Liver (tissue), 9 donors: ENCODE measurements around the gene LEF1. TPM values are rescaled to one million over a fixed set of nuclear protein-coding genes. Genes with fewer than 3 reads are reported as not detected.

Experiments used
- DNase-seq: peaks from one replicate; pipeline ENCODE4 v3.0.0-alpha.2; 2017; ENCODE audit warnings: low spot score
- H3K27ac ChIP-seq, 2 donors: one replicate each; pipeline ENCODE4 v1.7.0; 2013; ENCODE audit warnings: inconsistent platforms in 2 of 2, low read length in 2 of 2, control low read depth in 1 of 2, low read depth in 1 of 2, mild to moderate bottlenecking in 1 of 2
- H3K27me3 ChIP-seq, 4 donors: one replicate each; pipeline versions ENCODE4 v1.6.1 to v1.7.0; 2013; ENCODE audit warnings: low read length in 3 of 4, inconsistent platforms in 1 of 4, mild to moderate bottlenecking in 1 of 4, moderate library complexity in 1 of 4; ENCODE audit not compliant: control insufficient read depth in 4 of 4, insufficient read depth in 4 of 4
- H3K36me3 ChIP-seq, 4 donors: one replicate each; pipeline versions ENCODE4 v1.6.1 to v1.7.0; 2013; ENCODE audit warnings: low read length in 3 of 4, mild to moderate bottlenecking in 3 of 4, low read depth in 1 of 4, moderate library complexity in 1 of 4; ENCODE audit not compliant: control insufficient read depth in 4 of 4, insufficient read depth in 3 of 4
- H3K4me1 ChIP-seq, 4 donors: one replicate each; pipeline versions ENCODE4 v1.6.1 to v1.7.0; 2013; ENCODE audit warnings: low read length in 3 of 4, mild to moderate bottlenecking in 3 of 4, moderate library complexity in 1 of 4; ENCODE audit not compliant: control insufficient read depth in 4 of 4, insufficient read depth in 4 of 4
- H3K4me3 ChIP-seq, 3 donors: one replicate each; pipeline versions ENCODE4 v1.6.1 to v1.7.0; 2013; ENCODE audit warnings: low read length in 3 of 3, control low read depth in 1 of 3, low read depth in 1 of 3, mild to moderate bottlenecking in 1 of 3
- H3K9ac ChIP-seq, 2 donors: one replicate each; pipeline ENCODE4 v1.7.0; 2013; ENCODE audit warnings: low read length in 2 of 2, mild to moderate bottlenecking in 2 of 2, moderate library complexity in 2 of 2, control low read depth in 1 of 2, low read depth in 1 of 2
- H3K9me3 ChIP-seq, 4 donors: one replicate each; pipeline versions ENCODE4 v1.6.1 to v1.7.0; 2013; ENCODE audit warnings: low read length in 3 of 4; ENCODE audit not compliant: control insufficient read depth in 4 of 4
- ATF3 ChIP-seq: IDR thresholded peaks from 2 replicates; pipeline ENCODE4 v1.6.1; 2016; ENCODE audit warnings: antibody characterized with exemption
- CTCF ChIP-seq: fragments of 150-350 bp; IDR thresholded peaks from 2 replicates; pipeline ENCODE4 v1.5.1; 2017; ENCODE audit warnings: improper control_type of control experiment, low read depth, low read length; ENCODE audit not compliant: missing input control
- EGR1 ChIP-seq, 2 donors: IDR thresholded peaks; 2 replicates each; pipeline ENCODE4 v1.6.1; 2016 to 2018; ENCODE audit warnings: antibody characterized with exemption in 2 of 2, low read depth in 2 of 2
- FOXA2 ChIP-seq: IDR thresholded peaks from 2 replicates; pipeline ENCODE4 v1.6.1; 2016; ENCODE audit warnings: antibody characterized with exemption
- GABPA ChIP-seq, 2 donors: IDR thresholded peaks in 1 of 2; conservative IDR thresholded peaks in 1 of 2; 2 replicates each; pipeline ENCODE4 v1.6.1; 2016; ENCODE audit warnings: antibody characterized with exemption in 2 of 2, mild to moderate bottlenecking in 1 of 2, moderate library complexity in 1 of 2
- HNF4A ChIP-seq, 2 donors: conservative IDR thresholded peaks; 2 replicates each; pipeline ENCODE4 v1.6.1; 2016; ENCODE audit warnings: antibody characterized with exemption in 2 of 2, mild to moderate bottlenecking in 2 of 2
- HNF4G ChIP-seq: IDR thresholded peaks from 2 replicates; pipeline ENCODE4 v1.6.1; 2016; ENCODE audit warnings: antibody characterized with exemption
- JUND ChIP-seq, 2 donors: IDR thresholded peaks; 2 replicates each; pipeline ENCODE4 v1.6.1; 2016; ENCODE audit warnings: antibody characterized with exemption in 2 of 2
- MAX ChIP-seq: IDR thresholded peaks from 2 replicates; pipeline ENCODE4 v1.6.1; 2016; ENCODE audit warnings: antibody characterized with exemption
- NR2F2 ChIP-seq: IDR thresholded peaks from 2 replicates; pipeline ENCODE4 v1.6.1; 2016; ENCODE audit warnings: antibody characterized with exemption
- RAD21 ChIP-seq, 2 donors: IDR thresholded peaks; 2 replicates each; pipeline ENCODE4 v1.6.1; 2016; ENCODE audit warnings: antibody characterized with exemption in 2 of 2, mild to moderate bottlenecking in 2 of 2
- REST ChIP-seq: IDR thresholded peaks from 2 replicates; pipeline ENCODE4 v1.6.1; 2016; ENCODE audit warnings: antibody characterized with exemption, mild to moderate bottlenecking
- RXRA ChIP-seq, 2 donors: IDR thresholded peaks; 2 replicates each; pipeline ENCODE4 v1.6.1; 2017 to 2018; ENCODE audit warnings: antibody characterized with exemption in 2 of 2, mild to moderate bottlenecking in 1 of 2
- SP1 ChIP-seq: IDR thresholded peaks from 2 replicates; pipeline ENCODE4 v1.6.1; 2018; ENCODE audit warnings: antibody characterized with exemption, mild to moderate bottlenecking
- YY1 ChIP-seq: IDR thresholded peaks from 2 replicates; pipeline ENCODE4 v1.6.1; 2016; ENCODE audit warnings: antibody characterized with exemption, mild to moderate bottlenecking
- ZBTB33 ChIP-seq: IDR thresholded peaks from 2 replicates; pipeline ENCODE4 v1.6.1; 2016; ENCODE audit warnings: antibody characterized with exemption
- WGBS: extraction: QIAGEN DNeasy Blood & Tissue Kit; methylation state at CpG from one replicate; pipeline ENCODE4 v1.1.7; 2013; 5-methylcytosine and 5-hydroxymethylcytosine counted together
- polyA plus RNA-seq, 2 donors: library from polyadenylated mRNA; stranded (reverse) in 1 of 2; unstranded in 1 of 2; fragments of 200-250 nt in 1 of 2; fragments of >200 nt in 1 of 2; fragmentation: Nextera tagmentation in 1 of 2; extraction: Ambion mirVana in 1 of 2; gene quantifications; one replicate each; pipeline versions ENCODE4 v1.2.1 to v1.2.3, GENCODE V29; 2013 to 2015
- total RNA-seq, 2 donors: library from RNA; depleted of rRNA; stranded (reverse); fragments of >200 nt; gene quantifications; one replicate each; pipeline ENCODE4 v1.2.3, GENCODE V29; 2014
- donor health status: healthy.
- donor health status: healthy.
- donor health status: healthy.
- donor health status: healthy.
- donor health status: healthy.

LEF1 gene
- total and polyA plus RNA-seq, 4 donors = 0.22 to 6.4 (median 0.46) TPM

GRCh38 chr4:108173599-108174057 lies 4.9 kb upstream of the LEF1 start:
- peaks cover 9 to 22% (median 17%) of the 10 kb centered on the region in 4 donors for H3K4me1 ChIP-seq
- H3K27me3 ChIP-seq = peaks cover 9 to 30% (median 16%) of the 10 kb centered on the region in 4 donors
- no peak for TF ChIP-seq ATF3
- TF ChIP-seq ZBTB33 = no peak
- TF ChIP-seq SP1 = no peak
- no peak for TF ChIP-seq RAD21 (IDR thresholded peaks at IDR 0.05)
- no peak for TF ChIP-seq RXRA (IDR thresholded peaks at IDR 0.05)
- TF ChIP-seq GABPA (IDR thresholded peaks at IDR 0.05 in 1 of 2, conservative IDR thresholded peaks at IDR 0.05 in 1 of 2) = no peak
- no peak for TF ChIP-seq MAX
- TF ChIP-seq REST = no peak
- no peak for TF ChIP-seq CTCF
- no peak for TF ChIP-seq JUND (IDR thresholded peaks at IDR 0.05)
- TF ChIP-seq EGR1 (IDR thresholded peaks at IDR 0.05; ENCODE audit: low read depth in 2 of 2) = no peak
- no peak for TF ChIP-seq YY1
- no peak for TF ChIP-seq FOXA2
- TF ChIP-seq NR2F2 = no peak
- TF ChIP-seq HNF4G = no peak
- TF ChIP-seq HNF4A (conservative IDR thresholded peaks at IDR 0.05) = no peak
- H3K4me3 ChIP-seq = peak overlapping the region in 1 of 3 donors; percentile 65
- DNase-seq = no peak
- H3K27ac ChIP-seq = no peak overlapping the region
- H3K9me3 ChIP-seq = no peaks in the 10 kb centered on the region
- no peak overlapping the region for H3K9ac ChIP-seq
- WGBS = 63% methylated on average over 11 of the region's 11 CpGs
- H3K36me3 ChIP-seq = no peaks in the 10 kb centered on the region
